SKM-1 (cell line): Measurements from ENCODE around the gene POLD3.
"Not testable (repeated sequence)": the region's sequence is repeated elsewhere in the genome, so short reads cannot be mapped to it uniquely, and the experiment has no call there.

Experiments
- DNase-seq: peaks from one replicate; lab custom pipeline; 2025; ENCODE audit not compliant: unreplicated experiment; lab: John Stamatoyannopoulos, UW

The POLD3 gene

DNA sequence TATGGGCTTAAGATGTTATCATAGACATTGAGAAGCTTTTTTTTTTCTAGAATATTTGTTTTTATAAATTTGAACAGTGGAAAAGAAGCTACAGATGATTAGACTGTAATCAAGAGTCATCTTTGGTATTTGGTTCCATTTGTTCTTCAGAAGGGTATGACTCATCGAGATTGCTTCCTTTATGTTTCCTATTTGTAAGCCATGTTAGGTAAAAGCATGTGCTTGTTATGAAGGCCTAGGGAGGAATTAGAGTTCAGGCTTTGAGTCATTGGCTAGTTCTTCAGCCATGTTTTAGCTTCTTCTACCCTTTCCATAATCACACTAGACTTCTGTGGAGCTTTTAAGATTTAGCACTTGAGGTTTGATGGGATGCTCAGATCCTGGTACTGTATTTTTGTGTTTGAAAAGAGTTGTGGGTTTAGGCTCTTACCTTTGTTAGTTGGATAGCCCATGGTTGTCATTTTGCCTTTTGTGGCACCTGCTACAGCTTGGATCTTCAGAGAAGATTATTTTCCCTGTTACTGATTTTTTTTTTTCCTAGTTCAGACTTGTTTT lies 44.3 kb downstream of the POLD3 start:
- DNase-seq, result no peak

DNA sequence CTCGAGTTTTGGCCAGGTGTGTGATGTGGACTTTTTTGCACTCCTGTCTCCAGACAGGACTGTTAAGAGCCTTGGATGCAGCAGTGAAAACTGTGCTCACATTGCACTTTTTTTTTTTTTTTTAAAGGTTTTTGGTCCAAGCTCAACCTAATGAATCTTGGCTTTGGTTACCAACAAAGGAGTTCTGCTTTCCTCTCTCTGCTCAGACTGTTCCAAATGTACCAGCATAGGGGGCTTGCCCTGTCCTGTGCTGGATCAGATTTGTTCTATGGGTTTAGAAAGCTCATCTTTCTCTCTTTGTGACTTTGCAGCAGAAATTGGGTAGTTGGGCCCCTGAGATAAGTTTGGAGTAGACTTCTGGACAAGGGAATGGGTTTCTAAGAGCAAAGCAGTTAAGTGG lies 45.3 kb downstream of the POLD3 start:
- no peak for DNase-seq

DNA sequence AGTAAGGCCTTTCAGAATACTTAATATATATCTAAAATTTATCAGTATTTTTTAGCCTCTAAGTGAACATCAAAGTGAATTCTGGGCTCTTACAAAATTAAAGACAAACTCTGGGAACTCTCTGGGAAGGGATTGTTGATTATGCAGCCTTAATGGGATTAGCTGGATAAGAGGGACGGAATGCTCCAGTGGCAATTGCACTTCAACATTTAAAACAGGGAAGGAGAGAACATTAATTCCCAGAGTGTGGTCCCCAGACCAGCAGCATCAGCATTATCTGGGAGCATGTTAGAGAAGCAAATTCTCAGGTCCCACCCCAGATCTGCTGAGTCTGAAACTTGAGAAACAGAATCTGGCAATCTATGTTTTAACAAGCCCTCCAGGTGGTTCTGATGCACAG lies 46.5 kb downstream of the POLD3 start:
- DNase-seq, result no peak

DNA sequence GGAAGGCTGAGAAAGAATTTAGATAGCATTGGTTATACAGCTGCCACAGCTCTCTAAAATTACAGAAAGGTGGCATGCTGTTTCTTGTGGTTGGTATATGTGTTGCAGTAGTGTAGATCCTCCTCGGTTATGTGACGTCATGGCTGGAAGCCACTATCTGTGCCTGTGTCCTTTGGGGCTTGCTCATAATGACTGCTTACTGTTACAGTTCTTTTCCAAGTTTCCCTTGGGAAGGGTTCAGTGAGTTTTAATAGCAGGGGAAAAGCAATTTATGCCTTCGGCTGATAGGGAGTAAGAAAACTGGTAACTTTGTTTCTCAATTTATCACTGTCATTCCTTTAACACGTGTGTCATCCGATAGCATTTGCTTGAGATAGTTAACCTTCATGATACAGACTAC lies 47.2 kb downstream of the POLD3 start:
- DNase-seq, result no peak

DNA sequence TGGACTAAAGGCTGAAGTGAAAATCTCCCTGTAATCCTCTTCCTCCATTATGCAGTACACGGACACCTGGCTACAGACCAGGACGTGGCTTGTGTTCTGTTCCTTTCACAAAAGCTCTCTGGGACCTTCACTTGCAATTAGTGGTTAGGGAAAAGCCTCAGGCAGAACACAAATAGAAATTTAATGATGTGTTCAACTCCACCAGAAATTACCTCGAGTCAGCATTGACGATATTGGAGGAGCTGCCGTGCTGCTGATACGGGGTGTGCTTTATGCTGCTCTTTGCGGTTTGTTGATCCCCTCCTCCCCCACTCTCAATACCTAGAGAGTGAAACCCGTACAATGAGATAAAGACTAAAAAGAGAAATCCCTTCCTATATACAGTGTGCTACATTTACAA lies 48.9 kb downstream of the POLD3 start:
- no peak for DNase-seq

DNA sequence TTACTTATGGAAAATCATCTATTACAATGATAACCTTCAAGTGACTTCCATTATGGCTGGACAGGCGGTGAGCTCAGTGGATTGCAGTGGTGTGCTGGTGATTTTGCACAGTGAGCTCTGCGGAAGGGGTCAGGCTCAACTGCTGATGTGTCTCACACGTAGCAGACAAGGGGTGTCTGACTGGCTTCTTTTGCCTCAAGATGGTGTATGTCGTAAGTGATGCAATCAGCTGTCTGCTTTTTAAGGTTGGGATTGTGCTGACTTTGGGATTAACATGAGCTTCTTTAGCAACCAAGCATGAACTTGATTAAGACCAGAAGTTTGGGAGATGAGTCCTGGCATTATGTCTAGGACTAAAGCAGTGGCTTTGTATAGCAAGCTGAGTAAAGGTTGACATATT lies 49.5 kb downstream of the POLD3 start:
- DNase-seq, result no peak

DNA sequence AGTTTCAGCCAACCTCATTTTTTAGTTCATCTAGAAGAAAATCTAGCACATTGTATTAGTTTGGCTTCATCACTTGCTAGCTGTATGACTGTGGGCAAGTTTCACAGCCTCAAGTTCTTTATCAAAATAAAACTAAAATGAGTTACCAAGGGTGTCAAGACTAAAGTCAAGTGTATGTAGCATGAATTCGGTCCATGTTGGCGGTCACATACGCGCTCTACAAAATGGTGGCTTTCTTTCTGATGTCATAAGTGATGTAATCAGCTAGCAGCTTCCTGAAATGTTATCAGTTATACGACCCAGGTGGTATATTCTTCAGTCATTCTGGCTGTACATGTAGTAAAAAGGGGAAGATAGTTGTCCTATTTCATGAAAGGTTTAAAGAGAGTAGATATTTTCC lies 50.5 kb downstream of the POLD3 start:
- no peak for DNase-seq

DNA sequence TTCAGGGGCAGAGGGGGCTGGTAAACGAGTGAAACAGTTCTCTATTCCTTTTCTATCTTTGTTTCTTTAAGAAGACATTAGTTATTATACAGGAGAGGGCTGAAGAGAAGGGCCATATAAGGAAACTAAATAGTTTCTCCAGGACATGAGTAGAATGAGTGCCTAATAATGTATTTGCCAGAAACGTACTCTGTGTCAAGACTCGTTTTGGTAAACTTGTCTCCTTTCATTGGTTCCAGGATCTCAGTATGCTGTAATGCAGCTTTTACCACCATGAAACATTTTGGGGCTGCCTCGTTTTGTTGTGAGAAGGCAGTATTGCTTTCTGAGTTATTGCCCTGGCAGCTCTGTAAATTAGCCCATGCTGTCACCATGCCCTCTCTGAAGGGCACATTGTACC lies 51.7 kb downstream of the POLD3 start:
- no peak for DNase-seq

DNA sequence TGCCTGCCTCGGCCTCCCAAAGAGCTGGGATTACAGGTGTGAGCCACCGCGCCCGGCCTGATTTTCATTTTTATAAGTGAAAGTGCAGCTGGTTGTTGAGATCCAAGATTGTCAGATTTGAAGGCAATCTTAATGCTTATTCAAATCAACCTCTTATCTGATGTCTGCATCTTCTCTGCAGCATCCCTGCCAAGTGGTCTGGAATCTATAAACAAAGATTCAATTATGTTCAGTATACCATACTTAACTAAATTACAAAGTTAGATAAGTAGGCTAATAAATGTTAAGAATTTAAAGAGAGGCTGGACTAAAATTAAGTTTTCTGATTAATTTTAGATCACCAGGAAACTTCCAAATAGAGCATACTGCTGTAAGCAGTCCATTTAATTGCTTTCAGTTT lies 53.8 kb downstream of the POLD3 start:
- no peak for DNase-seq

DNA sequence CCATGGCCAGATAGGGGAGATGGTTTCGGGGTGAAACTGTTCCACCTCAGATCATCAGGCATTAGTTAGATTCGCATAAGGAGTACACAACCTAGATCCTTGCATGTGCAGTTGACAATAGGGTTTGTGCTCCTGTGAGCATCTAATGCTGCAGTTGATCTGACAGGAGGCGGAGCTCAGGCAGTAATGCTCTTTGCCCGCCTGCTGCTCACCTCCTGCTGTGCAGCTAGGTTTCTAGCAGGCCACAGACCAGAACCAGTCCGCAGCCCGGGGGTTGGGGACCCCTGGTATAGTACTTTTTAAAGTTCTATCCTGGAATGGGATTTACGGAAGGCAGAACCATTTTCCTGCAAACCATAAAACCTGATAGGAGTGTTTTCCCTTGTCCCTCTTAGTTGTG lies 54.6 kb downstream of the POLD3 start:
- DNase-seq, result no peak

DNA sequence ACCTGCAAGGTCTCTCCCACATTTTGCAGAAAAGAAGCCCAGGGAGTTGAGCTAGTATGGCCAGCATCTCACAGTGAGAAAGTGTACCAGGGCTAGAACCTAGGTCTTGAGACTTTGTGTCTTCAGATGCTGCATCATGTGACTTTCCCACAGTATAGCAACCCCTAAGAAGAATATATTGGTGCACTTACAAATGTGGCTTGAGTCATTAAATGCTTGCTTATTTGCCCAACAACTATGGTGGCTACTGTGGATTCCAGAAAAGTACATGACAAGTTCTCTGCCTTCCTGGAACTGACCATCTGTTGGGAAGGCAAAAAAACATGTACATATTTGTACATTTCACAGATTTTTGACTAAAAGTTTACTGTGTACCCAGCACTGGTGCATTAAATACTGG lies 55.0 kb downstream of the POLD3 start:
- no peak for DNase-seq

DNA sequence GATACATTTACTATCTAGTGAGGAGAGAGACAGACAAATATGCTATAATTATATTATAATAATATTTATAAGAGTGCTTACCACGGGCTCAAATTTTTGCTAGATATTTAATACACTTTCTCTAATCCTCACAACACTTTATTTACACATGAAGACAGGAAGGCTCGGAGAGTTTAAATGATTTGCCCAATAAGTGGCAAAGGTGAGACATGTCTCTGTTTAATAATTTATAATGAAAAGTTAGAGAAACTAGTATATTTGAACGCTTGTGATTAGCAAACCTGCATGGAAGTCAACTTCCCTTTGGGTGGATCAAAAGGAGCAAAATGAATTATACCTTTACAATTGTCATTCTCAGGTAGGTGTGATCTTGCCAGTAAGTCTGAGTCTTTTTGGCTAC lies 55.4 kb downstream of the POLD3 start:
- DNase-seq, result no peak

DNA sequence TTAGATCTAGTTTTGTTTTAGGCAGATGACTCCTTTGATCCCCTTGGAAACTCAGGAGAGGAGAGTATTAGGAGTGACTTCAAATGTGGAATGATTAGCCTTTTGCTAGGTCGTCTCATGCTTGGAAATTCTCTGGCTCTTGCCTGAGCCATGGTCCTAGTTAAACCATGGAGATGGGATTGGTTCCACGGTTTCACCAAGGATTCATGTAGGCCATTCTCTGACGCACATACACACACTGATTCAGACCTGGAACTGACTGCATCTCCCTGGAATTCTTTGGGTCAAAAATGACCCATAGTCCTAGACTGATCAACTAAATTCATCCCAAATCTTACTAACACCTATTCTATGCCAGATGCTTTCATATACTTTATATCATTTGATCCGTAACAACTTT lies 56.5 kb downstream of the POLD3 start:
- no peak for DNase-seq

DNA sequence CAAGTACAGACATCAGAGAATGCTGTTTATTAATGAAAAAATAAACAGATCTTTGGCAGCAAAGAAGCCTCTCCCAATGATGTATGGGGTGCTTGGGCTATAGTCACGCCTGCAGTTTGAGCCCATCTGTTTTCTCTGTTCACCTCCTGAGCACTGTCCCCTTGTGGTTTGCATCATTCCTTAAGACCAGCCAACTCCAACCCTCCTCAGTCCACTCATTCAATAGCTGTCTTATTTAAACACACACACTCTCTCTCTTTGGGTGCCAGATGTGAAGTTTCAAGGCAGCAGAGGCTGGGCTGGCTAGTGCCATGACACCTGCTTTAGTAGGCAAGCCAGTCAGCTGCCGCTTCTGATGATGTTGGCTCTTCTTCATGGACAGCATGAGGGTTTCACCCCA lies 58.1 kb downstream of the POLD3 start:
- no peak for DNase-seq

DNA sequence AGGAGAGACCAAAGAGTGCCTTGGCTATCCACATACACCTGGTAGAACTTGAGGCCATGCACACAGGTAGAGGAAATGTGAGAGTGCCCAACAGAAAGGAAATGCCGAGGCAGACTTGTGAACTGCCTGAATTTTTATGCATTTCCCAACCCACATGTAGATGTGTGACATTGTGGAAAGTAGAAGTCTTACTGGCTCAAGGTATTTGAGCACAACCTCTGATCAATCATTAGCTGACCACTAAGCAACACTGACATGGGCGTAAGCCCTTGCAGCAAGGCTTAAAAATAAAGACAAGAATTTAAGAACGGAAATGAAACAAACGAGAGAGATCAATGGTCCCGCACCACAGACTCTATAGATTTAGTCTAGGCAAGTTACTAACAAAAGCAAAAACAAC lies 62.6 kb downstream of the POLD3 start:
- no peak for DNase-seq

DNA sequence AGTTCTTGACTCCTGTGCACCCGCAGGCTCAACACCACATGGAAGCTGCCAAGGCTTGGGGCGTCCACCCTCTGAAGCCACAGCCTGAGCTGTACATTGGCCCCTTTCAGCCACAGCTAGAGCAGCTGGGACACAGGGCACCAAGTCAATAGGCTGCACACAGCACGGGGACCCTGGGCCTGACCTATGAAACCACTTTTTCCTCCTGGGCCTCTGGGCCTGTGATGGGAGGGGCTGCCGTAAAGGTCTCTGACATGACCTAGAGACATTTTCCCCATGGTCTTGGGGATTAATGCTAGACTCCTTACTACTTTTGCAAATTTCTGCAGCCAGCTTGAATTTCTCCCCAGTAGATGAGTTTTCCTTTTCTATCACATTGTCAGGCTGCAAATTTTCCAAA lies 66.7 kb downstream of the POLD3 start:
- not testable (repeated sequence) for DNase-seq

DNA sequence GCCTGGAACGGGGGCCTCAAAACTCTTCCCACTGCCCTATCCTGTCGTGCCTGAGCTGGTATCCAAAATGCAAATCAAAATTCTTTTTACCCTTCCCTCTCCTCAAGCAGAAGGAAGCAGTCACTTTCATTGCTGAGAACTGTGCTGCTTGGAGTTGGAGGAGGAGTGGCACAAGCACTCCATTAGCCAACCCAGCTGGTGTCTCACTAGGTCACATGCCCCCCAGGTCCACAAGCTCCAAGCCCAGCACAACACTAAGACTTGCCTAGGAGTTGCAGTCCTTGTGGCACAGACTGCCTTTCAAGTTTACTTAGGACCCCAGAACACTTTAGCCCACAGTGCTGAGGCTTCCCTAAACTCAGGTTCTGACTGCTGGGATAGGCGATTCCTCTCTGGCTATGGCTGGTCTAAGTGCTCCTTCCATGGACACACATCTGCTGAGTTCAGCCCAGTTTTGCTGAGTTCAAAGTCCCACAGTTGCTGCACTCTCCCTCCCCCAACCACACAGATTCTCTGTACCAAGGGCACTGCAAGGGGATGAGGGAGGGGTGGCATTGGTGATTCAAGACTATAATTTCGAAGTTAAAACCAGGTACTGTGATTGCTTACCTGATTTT lies 70.2 kb downstream of the POLD3 start:
- DNase-seq, result no peak

DNA sequence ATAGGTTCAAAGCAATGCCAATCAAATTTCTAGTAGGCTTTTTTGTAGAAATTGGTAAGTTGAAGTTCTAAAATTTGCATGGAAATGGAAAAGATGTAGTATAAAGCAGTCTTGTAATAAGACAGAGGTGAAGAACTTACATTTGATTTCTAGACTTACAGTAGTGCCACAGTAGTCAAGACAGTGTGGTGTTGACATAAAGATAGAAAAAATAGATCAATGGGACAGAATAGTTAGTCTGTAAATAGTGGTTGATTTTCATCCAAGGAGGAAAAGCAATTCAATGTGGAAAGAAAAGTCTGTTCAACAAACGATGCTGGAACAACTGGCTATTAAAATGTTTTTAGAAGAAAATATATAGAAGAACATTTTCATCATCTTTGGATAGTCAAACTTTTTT lies 70.9 kb downstream of the POLD3 start:
- no peak for DNase-seq

DNA sequence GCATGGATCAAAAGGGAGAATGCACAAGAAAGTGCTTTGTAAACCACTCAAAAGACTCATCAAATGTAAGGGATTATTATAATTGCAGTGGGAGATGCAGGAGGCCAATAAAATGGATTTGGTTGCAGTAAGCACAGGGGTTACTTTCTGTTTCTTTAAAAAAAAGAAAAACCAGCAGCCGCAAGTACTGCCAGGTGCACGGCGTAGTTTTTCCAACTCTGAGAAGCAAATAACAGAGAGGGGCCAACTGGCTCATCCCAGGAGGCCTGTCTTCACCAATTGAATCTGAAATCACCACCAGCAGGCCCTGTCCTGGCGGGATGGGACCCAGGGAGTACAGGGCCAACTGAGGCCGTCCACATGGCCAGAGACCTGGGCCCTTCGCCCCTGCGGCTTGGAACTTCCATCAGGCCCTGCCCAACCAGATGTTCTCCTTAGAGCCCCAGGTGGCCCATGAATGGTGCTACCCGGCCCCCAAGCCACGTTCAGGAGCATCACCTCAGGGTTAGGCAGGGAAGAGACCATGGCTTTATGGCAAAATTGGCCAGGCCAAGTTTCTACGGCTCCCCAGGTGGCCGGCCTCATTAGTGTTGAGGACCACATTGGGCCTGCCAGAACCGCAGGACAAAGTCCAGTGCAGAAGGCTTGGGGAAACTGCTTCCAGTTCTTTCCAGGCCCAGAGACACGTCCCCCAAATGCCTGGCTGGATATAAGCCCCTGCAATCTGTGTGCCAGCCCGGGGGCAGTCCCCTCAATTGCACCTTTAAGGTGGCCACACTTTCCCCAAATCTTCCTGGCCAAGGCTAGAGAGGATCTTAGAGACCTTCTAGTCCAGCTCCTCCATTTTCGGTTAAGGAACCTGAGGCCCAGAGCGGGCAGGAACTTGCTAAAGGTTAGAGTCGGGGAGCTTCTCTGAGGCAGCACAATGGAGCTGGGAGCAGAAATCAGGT lies 77.1 kb downstream of the POLD3 start:
- DNase-seq, result no peak

DNA sequence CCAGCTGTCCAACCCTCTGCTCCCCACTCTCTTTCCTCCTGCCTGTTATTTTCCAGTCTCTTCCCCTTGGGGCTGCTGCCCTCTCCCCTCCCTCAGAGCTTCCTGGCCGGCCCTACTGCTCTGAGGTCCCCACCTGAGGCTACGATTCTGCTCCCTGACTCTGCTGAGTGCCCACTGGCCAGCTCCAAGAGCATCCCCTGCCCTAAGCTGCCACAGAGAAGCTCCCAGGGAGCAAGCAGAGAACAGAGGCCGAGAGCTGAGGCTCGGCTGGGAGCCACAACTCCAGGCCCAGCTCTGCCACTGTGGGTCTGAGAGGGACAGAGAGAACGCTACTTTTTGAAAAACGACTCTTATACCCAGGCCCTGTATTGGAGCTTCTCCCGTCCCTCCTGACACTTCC lies 77.8 kb downstream of the POLD3 start:
- no peak for DNase-seq

DNA sequence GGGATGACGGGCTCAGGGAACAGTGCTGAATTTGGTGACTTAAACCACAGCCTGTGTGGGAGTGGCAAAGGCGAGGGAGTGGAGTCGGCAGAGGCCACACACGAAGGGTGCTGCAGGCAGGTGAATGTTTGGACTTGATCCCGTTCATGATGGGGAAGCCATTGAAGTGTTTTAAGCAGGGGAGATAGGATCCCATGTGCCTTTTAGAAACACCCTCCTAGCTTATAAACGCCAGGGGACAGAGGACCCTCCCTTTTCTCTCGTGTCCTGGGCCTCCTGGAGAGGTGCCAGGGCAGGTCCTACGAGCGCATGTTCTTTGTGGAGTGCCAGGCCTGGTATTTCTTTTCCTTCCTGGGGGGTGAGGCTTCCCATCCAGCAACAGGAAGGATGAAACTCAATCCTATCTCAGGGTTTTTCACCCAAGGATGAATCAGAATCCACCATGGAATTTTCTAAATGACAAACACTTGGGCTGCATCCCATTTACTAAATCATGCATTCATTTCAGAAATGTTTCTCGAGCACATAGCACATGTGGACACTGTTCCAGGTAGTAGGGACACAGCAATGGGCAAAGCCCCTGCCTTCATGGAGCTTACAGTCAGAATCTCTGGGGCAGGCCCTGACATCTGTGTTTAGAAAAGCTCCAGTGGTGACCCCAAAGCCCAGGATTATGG lies 79.3 kb downstream of the POLD3 start:
- DNase-seq, result no peak
